MCF 10A (cell line): Measurements from ENCODE around the gene RALGAPB. TPM values are rescaled to one million over a fixed set of nuclear protein-coding genes. Genes with fewer than 3 reads are reported as not detected.

Experiments
- BruUV-seq: library from RNA; stranded (reverse); fragments of 400-500 nt; replicated peaks from 2 replicates; lab custom pipeline; 2021; lab: Mats Ljungman, UMichigan
- CTCF ChIA-PET: fragments of 300-600 bp; sonication (Branson Sonifier 250); formaldehyde crosslinking; extraction: SDS; loops from one replicate; lab custom pipeline; 2021; ENCODE audit warnings: antibody characterized with exemption, inconsistent platforms; lab: Yijun Ruan, JAX
- POLR2A ChIA-PET: fragments of 300-600, 350-650 bp; sonication (Branson Sonifier 250); formaldehyde crosslinking; extraction: SDS; loops from one replicate; lab custom pipeline; 2020; ENCODE audit warnings: antibody characterized with exemption, inconsistent platforms; lab: Yijun Ruan, JAX
- DNase-seq: peaks from one replicate; pipeline ENCODE4 v3.0.0-alpha.2; 2018; ENCODE audit not compliant: unreplicated experiment
- H3K27ac Mint-ChIP-seq: one replicate; pipeline ENCODE4 v1.8.0; 2022; ENCODE audit warnings: mild to moderate bottlenecking, low read depth, mixed read lengths; ENCODE audit not compliant: unreplicated experiment
- H3K27me3 Mint-ChIP-seq: one replicate; pipeline ENCODE4 v1.8.0; 2022; ENCODE audit warnings: mixed read lengths; ENCODE audit not compliant: insufficient read depth, unreplicated experiment
- H3K36me3 Mint-ChIP-seq: one replicate; pipeline ENCODE4 v1.8.0; 2022; ENCODE audit warnings: mild to moderate bottlenecking, moderate library complexity, mixed read lengths; ENCODE audit not compliant: insufficient read depth, unreplicated experiment
- H3K4me1 Mint-ChIP-seq: one replicate; pipeline ENCODE4 v1.8.0; 2022; ENCODE audit warnings: mixed read lengths; ENCODE audit not compliant: insufficient read depth, unreplicated experiment
- H3K4me3 Mint-ChIP-seq: one replicate; pipeline ENCODE4 v1.8.0; 2022; ENCODE audit warnings: mild to moderate bottlenecking, moderate library complexity, mixed read lengths; ENCODE audit not compliant: unreplicated experiment
- H3K9me3 Mint-ChIP-seq: one replicate; pipeline ENCODE4 v1.8.0; 2022; ENCODE audit warnings: mixed read lengths; ENCODE audit not compliant: unreplicated experiment
- CTCF ChIP-seq: fragments of 200-600 bp; IDR thresholded peaks from one replicate; pipeline ENCODE4 v1.8.0; 2022; ENCODE audit warnings: antibody characterized with exemption, mild to moderate bottlenecking; ENCODE audit not compliant: unreplicated experiment
- intact Hi-C: fragments of 100-400 bp; cut with micrococcal nuclease; formaldehyde crosslinking; loops from 2 replicates; pipeline ENCODE4 v1.14.1; 2022
- total RNA-seq: library from RNA; stranded (reverse); gene quantifications from 2 replicates; pipeline ENCODE4 v1.2.3, GENCODE V29; 2022

The RALGAPB gene
- total RNA-seq, 1 experiment from 2014 or later: 33.8 TPM

- ChIA-PET POLR2A (interaction anchor here (1.0 to 8.2 kb wide), 7 partner anchors 10 to 24 kb away, joined by 3 to 271 read pairs (median 18); partner anchors contain the start of genes RALGAPB and SNHG17), CTCF (interaction anchor here (0.6 to 8.2 kb wide), 11 partner anchors 10 to 1235 kb away, joined by 3 to 152 read pairs (median 4); partner anchors contain the start of genes RALGAPB and SNHG17)
- intact Hi-C loops: loop anchor here (2.0 kb wide), 1 partner anchor 25 kb away; the partner anchor contains the start of gene RALGAPB
- no peaks in the 10 kb centered on the region for H3K27me3 Mint-ChIP-seq
- peaks cover 13% of the 10 kb centered on the region for H3K4me1 Mint-ChIP-seq
- no peak overlapping the region for H3K27ac Mint-ChIP-seq
- BruUV-seq: no TSS peak
- no peaks in the 10 kb centered on the region for H3K9me3 Mint-ChIP-seq
- H3K4me3 Mint-ChIP-seq: peak overlapping the region; percentile 77
- peaks cover 32% of the 10 kb centered on the region for H3K36me3 Mint-ChIP-seq
- no peak for DNase-seq
- TF ChIP-seq CTCF: no peak
Measured at GRCh38 chr20:38447931-38448675, 24.5 kb upstream of the RALGAPB start.

GRCh38 chr20:38449046-38449445, 23.6 kb upstream of the RALGAPB start:
- ChIA-PET CTCF (interaction anchor here (0.6 to 8.2 kb wide), 2 partner anchors 17 to 25 kb away, joined by 3 to 152 read pairs; partner anchors contain the start of gene SNHG17), POLR2A (interaction anchor here (3.9 to 8.2 kb wide), 2 partner anchors 16 to 24 kb away, joined by 91 to 271 read pairs; partner anchors contain the start of genes RALGAPB and SNHG17)
- Mint-ChIP-seq H3K4me1 (peaks cover 14% of the 10 kb centered on the region), H3K9me3 (no peaks in the 10 kb centered on the region), H3K36me3 (peaks cover 32% of the 10 kb centered on the region), H3K4me3 (no peak overlapping the region), H3K27ac (no peak overlapping the region), H3K27me3 (no peaks in the 10 kb centered on the region)
- no peak for DNase-seq
- no peak for TF ChIP-seq CTCF
- intact Hi-C loops: no loop called here
- no TSS peak for BruUV-seq

GRCh38 chr20:38450412-38450975, 22.1 kb upstream of the RALGAPB start:
- no peak overlapping the region for H3K4me3 Mint-ChIP-seq
- CTCF ChIA-PET: interaction anchor here (0.6 to 8.2 kb wide), 4 partner anchors 14 to 39 kb away, joined by 3 to 152 read pairs (median 3); partner anchors contain the start of gene SNHG17
- BruUV-seq: no TSS peak
- H3K4me1 Mint-ChIP-seq: peaks cover 14% of the 10 kb centered on the region
- H3K36me3 Mint-ChIP-seq: peaks cover 32% of the 10 kb centered on the region
- no peaks in the 10 kb centered on the region for H3K27me3 Mint-ChIP-seq
- DNase-seq: no peak
- H3K9me3 Mint-ChIP-seq: no peaks in the 10 kb centered on the region
- no peak for TF ChIP-seq CTCF
- POLR2A ChIA-PET: interaction anchor here (1.1 to 8.2 kb wide), 3 partner anchors 8 to 22 kb away, joined by 3 to 271 read pairs (median 4); partner anchors contain the start of genes RALGAPB and SNHG17
- intact Hi-C loops: no loop called here
- peak overlapping the region; percentile 36 for H3K27ac Mint-ChIP-seq
